Measurements from ENCODE around the gene SPATA46.

- TF ChIP-seq EZH2 (IDR thresholded peaks at IDR 0.05; ENCODE audit: insufficient read depth, low read length), result no peak
- TF ChIP-seq CTCF (IDR thresholded peaks at IDR 0.05; ENCODE audit: insufficient read depth, low read depth, low read length), result no peak
Observed at GRCh38 chr1:162375463-162375862, 1.2 kb downstream of the SPATA46 start.
